ENCODE data around the gene LDLRAD3.

- TF ChIP-seq CTCF (IDR thresholded peaks at IDR 0.05), result no peak
- no peak for TF ChIP-seq EP300 (IDR thresholded peaks at IDR 0.05; ENCODE audit: low read depth)
- TF ChIP-seq POLR2A (IDR thresholded peaks at IDR 0.05), result no peak
Measured at GRCh38 chr11:36037031-36037430, 93.2 kb downstream of the LDLRAD3 start.
